ENCODE measurements around the gene NKX1-1. TPM values are rescaled to one million over a fixed set of nuclear protein-coding genes. Genes with fewer than 3 reads are reported as not detected.

NKX1-1 gene
- total and polyA plus RNA-seq, 2 of the 8 experiments (the other 6 are each of a cell fraction or from before 2014, with no cell fraction given), result not detected

DNA sequence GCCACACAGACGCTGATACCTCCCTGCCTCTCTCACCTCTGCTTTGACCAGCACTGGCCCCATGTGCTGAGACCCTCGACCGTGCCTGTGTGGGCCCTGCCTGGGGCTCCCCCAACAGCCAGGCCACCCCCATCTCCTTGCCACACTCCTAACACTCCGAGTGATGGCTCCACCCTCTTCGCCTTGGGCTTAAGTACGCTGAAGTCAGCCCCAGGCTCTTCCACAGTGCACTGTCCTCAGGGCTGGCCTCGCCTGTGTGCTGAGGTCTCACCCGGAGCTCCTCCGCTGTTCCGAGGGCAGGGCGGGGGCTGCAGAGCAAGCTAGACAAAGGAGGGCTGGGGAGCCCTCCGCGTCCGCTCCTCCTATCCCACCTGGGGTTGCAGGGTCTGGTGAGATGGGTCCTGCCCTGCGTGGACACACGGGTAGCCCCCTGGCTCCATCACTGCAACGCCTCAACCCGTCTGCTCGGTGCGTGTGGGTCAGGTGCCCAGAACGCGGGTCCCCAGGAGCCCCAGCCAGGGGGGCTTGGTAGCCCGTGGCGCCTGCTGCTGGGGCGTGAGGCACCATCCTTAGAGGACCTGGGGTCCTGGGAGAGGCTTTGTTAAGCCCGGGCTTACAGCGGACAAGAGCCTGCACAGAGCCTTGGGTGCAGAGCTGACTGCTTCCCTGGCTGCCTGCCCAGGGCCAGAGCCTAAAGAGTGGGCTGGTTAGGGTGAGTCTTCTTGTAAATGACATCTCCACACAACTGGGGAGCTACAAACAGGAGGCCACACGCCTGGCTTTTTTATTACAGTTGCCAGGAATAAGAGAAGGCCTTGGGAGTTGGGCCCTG lies 42.6 kb upstream of the NKX1-1 start:
- Histone ChIP-seq H3K14ac (ENCODE audit: insufficient read length) (no peak overlapping the region), H4K20me1 (replicated peaks in 1 of 2; ENCODE audit: control insufficient read depth in 1 of 2, insufficient read depth in 2 of 2, low read length in 2 of 2) (peaks cover 0 to 15% of the 10 kb centered on the region in 2 experiments), H2AK5ac (ENCODE audit: low read depth, low read length) (no peak overlapping the region; the same call in 1 of the 2 replicates), H3K79me1 (ENCODE audit: low read depth, low read length) (no peaks in the 10 kb centered on the region), H3K27ac (ENCODE audit: low read depth, low read length) (no peak overlapping the region), H2AFZ (ENCODE audit: low read length) (no peak overlapping the region), H2BK20ac (ENCODE audit: low read length) (no peak overlapping the region), H2BK120ac (replicated peaks; ENCODE audit: low read depth, low read length) (no peak overlapping the region), H3K18ac (ENCODE audit: extremely low read depth, low read length) (no peak overlapping the region; the same call in 1 of the 2 replicates), H2BK5ac (ENCODE audit: low read depth, low read length) (no peak overlapping the region), H4K8ac (ENCODE audit: extremely low read depth, insufficient read depth, low read length) (peak overlapping the region; percentile 35; the same call in 1 of the 2 replicates), H3K9me3 (ENCODE audit: insufficient read depth in 2 of 2, low read depth in 1 of 2, low read length in 1 of 2) (peaks cover 0 to 11% of the 10 kb centered on the region in 2 experiments; a peak in 2 of 4 replicates), H3K36me3 (ENCODE audit: control insufficient read depth in 2 of 4, insufficient read depth in 4 of 4, low read length in 3 of 4) (no peaks in the 10 kb centered on the region; a peak in 1 of 8 replicates), H3K4me2 (ENCODE audit: insufficient read depth in 1 of 2, low read depth in 2 of 2, low read length in 2 of 2) (no peak overlapping the region), H2BK12ac (ENCODE audit: low read depth, low read length) (peak overlapping the region; percentile 75; the same call in 1 of the 2 replicates), H3K4ac (replicated peaks; ENCODE audit: insufficient read length, low read depth, low read length) (no peak overlapping the region), H3K4me1 (replicated peaks in 1 of 4; ENCODE audit: control insufficient read depth in 3 of 4, insufficient read depth in 4 of 4, low read length in 3 of 4) (no peaks in the 10 kb centered on the region), H3K79me2 (ENCODE audit: control insufficient read depth in 1 of 2, insufficient read depth in 2 of 2, low read length in 2 of 2) (no peaks in the 10 kb centered on the region), H4K5ac (ENCODE audit: insufficient read length, low read depth, low read length) (no peak overlapping the region), H4K91ac (replicated peaks; ENCODE audit: insufficient read length, low read length) (no peak overlapping the region), H3K56ac (replicated peaks; ENCODE audit: insufficient read length, low read depth, low read length) (no peak overlapping the region), H3K9ac (replicated peaks in 1 of 4; ENCODE audit: extremely low read depth in 1 of 4, low read depth in 3 of 4, low read length in 3 of 4) (no peak overlapping the region), H3K23ac (ENCODE audit: insufficient read length) (no peak overlapping the region), H2BK15ac (ENCODE audit: low read length) (peak overlapping the region; percentile 65; the same call in 1 of the 2 replicates), H3K27me3 (replicated peaks in 1 of 4; ENCODE audit: control insufficient read depth in 3 of 4, extremely low read depth in 1 of 4, insufficient read depth in 3 of 4, low read length in 3 of 4) (no peaks in the 10 kb centered on the region), H3K4me3 (ENCODE audit: extremely low read depth in 1 of 4, insufficient read depth in 2 of 4, low read depth in 3 of 4, low read length in 4 of 4) (no peak overlapping the region), H3K23me2 (ENCODE audit: low read depth, low read length) (peaks cover 17% of the 10 kb centered on the region; the same call in 1 of the 2 replicates)
- ChIA-PET CTCF (ENCODE audit: partially characterized antibody) (interaction anchor here (0.6 to 1.0 kb wide), 3 partner anchors 26 to 101 kb away, joined by 3 to 4 read pairs (median 3); no protein-coding TSS in a partner anchor), POLR2A (ENCODE audit: partially characterized antibody) (no interaction called here)
- peak in 1 of 2 experiments; percentile 45 for DNase-seq (ENCODE audit: low read depth in 1 of 2, low spot score in 2 of 2)
- WGBS, 2 experiments (ENCODE audit: extremely low coverage in 1 of 2, insufficient coverage in 1 of 2, insufficient read length in 1 of 2, insufficient replicate concordance in 2 of 2, low coverage in 1 of 2, low lambda C conversion rate in 2 of 2, missing lambda C conversion rate in 1 of 2), result 91% methylated on average over 23 of the region's 28 CpGs; no CpG with 5 or more reads in 1 of the 2 experiments
- FAIRE-seq, result no peak
- no peak for TF ChIP-seq TBP (IDR thresholded peaks at IDR 0.05; ENCODE audit: low read depth, low read length)
- no peak for TF ChIP-seq RAD21 (IDR thresholded peaks at IDR 0.05 in 1 of 2, conservative IDR thresholded peaks at IDR 0.05 in 1 of 2; ENCODE audit: low read depth in 2 of 2, low read length in 2 of 2)
- TF ChIP-seq POLR2AphosphoS5 (IDR thresholded peaks at IDR 0.05; ENCODE audit: low read depth, low read length), result no peak
- TF ChIP-seq TEAD4 (IDR thresholded peaks at IDR 0.05; ENCODE audit: low read depth, low read length), result no peak
- TF ChIP-seq CHD1 (IDR thresholded peaks at IDR 0.05; ENCODE audit: low read depth, low read length), result no peak
- no peak for TF ChIP-seq JUN (IDR thresholded peaks at IDR 0.05; ENCODE audit: low read depth, low read length)
- TF ChIP-seq KDM1A (IDR thresholded peaks at IDR 0.05; ENCODE audit: borderline replicate concordance, low read length), result no peak
- TF ChIP-seq GTF2F1 (IDR thresholded peaks at IDR 0.05; ENCODE audit: borderline replicate concordance, low read depth, low read length), result no peak
- no peak for TF ChIP-seq NANOG (IDR thresholded peaks at IDR 0.05; ENCODE audit: insufficient read depth, low read depth, low read length, poor library complexity, severe bottlenecking)
- TF ChIP-seq SP4 (IDR thresholded peaks at IDR 0.05; ENCODE audit: low read length), result no peak
- no peak for TF ChIP-seq CTBP2 (IDR thresholded peaks at IDR 0.05; ENCODE audit: borderline replicate concordance, insufficient read depth, insufficient read length, low read length)
- no peak for TF ChIP-seq EGR1 (IDR thresholded peaks at IDR 0.05; ENCODE audit: borderline replicate concordance, low read depth, low read length)

Measured in H1 (cell line).